NCI-H2029 (cell line): ENCODE results near the gene SDSL.

Source experiments
- DNase-seq: peaks from one replicate; lab custom pipeline; 2025; lab: John Stamatoyannopoulos, UW

Gene SDSL

DNA sequence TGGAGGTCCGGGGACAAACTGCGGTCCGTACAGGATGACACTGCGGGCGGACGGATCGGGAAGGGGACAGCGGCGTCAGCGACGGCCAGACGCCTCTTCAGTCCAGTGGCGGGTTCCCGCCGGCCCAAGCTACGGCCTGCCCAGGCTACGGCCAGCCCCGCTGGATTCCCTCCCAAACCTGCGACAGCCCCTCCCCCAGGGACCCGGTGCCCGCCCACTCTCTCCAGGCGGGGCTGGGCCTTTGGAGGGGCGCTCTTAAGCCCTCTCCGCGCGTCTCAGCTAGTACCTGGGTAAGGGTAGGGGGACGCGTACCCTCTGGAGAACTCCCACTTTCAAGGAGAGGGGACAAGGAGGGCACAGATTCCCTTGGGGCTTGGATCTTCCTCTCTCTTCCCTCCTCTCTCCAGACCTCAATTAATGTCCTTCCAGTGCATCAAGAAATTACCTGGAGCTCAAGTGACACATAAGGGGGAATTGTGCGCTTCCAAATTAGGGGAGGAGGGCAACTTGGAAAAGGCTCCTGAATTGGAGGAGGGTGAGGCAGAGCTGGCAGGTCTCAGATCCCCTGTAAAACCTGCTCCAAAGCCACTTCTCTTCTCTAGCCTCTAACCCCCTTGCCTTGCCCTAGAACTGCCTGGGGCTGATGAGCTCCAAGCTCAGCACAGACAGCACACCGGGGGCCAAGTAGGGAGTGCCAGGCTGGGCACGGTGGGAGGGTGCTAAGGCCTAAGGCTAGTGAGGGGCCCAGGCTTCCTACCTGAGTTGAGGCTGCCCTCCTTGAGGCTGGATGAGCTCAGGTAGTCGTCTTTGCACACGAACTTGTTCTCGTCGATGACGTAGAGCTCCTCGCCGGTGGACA is 46.4 kb downstream of the SDSL start:
- peak; percentile 33 for DNase-seq

- no peak for DNase-seq
These were observed 47.2 kb downstream of the SDSL start for GRCh38 chr12:113469224-113469948.

- no peak for DNase-seq
These were observed 48.0 kb downstream of the SDSL start for GRCh38 chr12:113469949-113470743.

- no peak for DNase-seq
These were observed 48.9 kb downstream of the SDSL start for GRCh38 chr12:113470871-113471618.

DNA sequence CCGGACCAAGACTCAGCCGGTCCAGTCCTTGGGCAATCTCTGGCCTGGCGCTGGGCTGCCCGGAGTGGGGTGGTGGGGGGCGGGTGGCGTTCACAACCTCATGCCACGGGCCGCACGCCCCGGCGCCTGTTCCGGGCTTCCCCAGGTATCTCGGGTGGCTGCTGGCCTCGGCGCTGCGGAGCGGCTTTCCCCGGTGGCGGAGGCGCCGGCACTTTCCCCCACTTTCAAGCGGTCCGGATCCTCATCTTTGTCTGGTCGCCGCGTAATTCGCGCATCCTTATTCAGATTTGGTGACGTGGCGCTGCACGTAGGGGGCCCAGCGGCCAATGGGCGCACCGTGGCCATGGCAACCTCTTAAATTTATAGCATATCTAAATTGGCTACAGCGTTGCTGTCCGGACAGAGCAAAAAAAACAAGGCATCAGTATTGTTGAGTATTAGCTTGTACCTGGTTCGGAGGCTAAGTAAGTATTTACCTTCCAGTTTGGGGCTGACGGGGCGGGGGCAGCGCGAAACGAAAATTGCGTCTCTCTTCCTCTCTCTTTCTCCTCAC is 49.5 kb downstream of the SDSL start, which contains the start of gene LHX5:
Gene LHX5 (minus strand): TSS at position 253 of the 553 bp plus-strand sequence. CDS start 373 bp downstream, outside the sequence.
- no peak for DNase-seq

GRCh38 chr12:113472191-113473121 is 50.3 kb downstream of the SDSL start:
- DNase-seq, result no peak

DNA sequence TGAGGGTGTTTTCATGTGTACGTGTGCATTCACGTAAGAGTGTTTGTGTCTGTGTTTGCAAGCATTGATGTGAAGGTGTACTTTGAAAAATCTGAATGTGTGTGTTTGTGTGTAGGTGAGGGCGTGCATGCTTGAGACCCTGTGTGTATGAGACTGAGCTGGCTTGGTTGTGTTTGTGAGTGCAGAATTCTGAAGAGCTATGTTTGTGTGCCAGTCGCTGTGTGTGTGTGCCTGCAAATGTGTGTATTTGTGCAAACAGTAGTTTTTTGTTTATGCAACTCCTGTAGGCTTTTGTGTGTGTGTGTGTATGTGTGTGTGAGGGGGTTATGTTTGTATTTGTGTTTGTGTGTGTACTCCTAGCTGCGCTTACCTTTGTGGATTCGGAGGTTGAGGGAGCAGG is 51.2 kb downstream of the SDSL start:
- no peak for DNase-seq

DNA sequence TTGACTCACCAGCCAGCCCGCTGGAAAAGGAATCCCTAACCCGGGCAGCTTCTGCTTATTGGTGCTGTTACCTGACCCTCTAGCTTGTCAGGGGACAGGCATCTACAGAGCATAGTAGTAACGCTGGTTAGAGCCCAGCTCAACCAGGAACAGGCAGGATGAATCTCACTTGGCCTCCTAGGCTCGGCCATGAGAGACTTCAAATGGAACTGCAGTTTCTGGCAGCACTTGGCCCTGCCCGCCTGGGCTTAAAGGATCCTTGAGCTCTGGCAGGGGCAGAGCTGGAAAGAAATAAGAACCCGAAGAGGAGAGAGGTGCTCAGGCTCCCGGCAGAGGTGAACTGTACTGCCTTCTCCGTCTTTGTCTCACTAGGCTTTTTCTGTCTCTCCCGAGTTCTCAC is 51.8 kb downstream of the SDSL start:
- DNase-seq, result no peak

- DNase-seq, result no peak
These were observed 52.7 kb downstream of the SDSL start for GRCh38 chr12:113474635-113475436.

DNA sequence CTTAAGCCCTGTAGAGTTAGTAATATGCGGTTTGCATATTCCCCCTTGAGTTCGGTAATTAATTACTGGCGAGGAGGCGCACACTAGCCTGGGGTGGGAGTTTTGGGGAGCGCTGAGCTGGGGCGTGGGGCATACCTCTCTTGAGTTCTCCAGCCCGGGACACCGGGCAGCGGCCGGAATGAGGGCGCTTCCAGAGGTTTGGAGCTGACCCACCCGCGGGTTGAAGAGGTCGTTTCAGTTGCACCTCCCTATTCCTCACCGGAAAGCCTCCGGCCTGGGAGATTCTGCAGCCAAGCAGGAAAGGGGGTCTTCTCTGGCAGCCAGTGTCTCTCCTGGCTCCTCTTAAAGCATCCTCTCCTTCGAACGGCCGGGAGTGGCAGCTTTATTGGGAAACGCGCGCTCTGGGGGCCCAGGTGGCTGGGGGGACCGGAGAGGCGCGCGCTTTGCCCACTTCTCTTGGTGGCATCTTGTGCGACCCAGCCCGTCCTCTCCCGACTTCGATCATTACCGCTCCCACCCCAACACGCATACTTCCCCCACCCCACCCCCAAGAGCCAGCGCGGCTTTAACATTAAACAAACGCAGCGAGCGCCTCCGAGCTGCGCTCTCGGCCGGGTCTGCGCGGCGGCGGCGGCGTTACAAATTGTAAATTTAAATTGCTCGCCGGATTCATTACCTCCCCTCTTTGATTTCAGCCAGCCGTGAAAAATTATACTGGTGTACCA is 53.4 kb downstream of the SDSL start:
- DNase-seq, result no peak

GRCh38 chr12:113476176-113476986 is 54.2 kb downstream of the SDSL start:
- no peak for DNase-seq

GRCh38 chr12:113477171-113477841 is 55.1 kb downstream of the SDSL start:
- no peak for DNase-seq

DNA sequence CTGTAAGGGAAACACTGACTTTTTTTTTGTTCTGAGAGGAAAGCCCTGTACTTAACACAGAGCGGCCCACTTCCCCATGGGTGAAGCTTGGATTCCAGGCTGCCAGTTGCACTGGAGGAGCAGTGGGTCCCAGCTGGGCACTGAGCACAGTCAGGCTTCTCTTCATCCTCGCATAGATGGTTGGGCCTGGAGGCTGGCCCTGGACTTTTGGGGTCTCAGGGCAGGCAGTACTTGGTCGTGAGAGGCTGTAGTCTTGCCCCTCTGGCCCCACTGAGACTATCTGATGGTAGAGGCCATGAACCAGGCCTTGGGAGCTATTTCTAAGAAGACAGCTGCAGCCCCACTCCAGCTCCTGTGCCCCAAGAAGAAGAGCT is 55.6 kb downstream of the SDSL start:
- no peak for DNase-seq

GRCh38 chr12:113478351-113479011 is 56.3 kb downstream of the SDSL start:
- no peak for DNase-seq

DNA sequence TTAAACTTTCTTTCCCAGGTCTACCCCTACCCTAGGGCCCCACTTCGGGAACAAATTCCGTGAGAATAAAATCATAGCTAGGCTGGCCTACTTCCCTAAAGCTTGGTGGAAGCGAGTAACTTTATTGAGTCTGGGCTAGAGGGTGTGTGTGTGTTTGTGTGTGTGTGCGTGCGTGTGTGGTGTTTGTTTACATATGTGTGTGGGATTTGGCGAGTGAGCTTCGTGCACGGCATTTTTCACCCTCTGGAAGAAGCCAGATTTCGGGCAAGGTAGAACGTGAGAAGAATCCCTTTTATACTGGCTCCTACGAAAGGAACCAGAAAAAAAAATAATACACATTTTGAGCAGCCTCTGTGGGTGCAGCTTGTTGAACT is 57.0 kb downstream of the SDSL start:
- no peak for DNase-seq

GRCh38 chr12:113479590-113480335 is 57.6 kb downstream of the SDSL start:
- DNase-seq, result no peak
